ENCODE measurements around the gene MYLK. TPM values are rescaled to one million over a fixed set of nuclear protein-coding genes. Genes with fewer than 3 reads are reported as not detected.

MYLK gene
- total RNA-seq, 2 donors from 2014 or later: 1,187 to 1,887 TPM

- intact Hi-C loops (cut with DNase I): no loop called here
- DNase-seq (ENCODE audit: low spot score): no peak
These were observed 312.7 kb downstream of the MYLK start for GRCh38 chr3:123571264-123571972.

DNA sequence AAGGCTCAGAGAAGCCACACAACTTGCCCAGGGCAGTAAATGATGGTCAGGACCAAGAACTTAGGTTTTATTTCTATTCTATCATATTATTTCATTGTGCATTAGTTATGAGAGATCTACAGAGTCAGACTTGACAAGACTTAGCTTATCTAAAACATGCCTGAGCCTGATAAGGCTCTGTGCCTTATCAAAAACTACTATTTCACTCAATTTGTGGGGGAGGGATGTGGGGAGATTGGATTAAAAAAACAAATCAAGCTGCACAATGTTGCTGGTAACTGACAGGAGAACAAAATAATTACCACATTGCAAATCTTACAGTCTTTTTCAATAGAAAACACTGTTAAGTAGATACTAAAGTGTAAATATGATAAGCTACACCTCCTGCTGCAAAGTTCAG is 315.3 kb downstream of the MYLK start:
- DNase-seq (ENCODE audit: low spot score): no peak

DNA sequence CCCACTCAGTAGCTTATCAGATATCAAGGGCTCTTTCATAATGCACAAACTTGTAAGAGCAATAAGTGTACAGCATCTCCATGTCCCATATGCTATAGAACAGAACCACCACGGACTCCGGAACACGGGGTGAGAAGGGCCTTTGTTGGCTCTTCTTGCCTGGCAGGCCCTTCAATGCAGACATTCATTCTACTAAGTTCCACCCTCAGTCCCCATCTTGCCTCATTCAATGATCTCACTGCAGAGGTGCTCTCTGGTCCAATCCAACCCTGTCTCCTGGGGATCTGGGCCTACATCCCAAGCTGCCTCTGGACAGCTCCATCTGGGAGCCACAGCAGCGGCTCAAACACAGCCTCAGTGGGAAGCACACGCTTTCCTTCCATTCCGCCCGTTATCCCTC is 316.1 kb downstream of the MYLK start:
- DNase-seq (ENCODE audit: low spot score): no peak
- intact Hi-C loops (cut with DNase I): no loop called here

More for the DNA sequence above, 315.3 kb downstream of the MYLK start:
- intact Hi-C loops (cut with DNase I): no loop called here

DNA sequence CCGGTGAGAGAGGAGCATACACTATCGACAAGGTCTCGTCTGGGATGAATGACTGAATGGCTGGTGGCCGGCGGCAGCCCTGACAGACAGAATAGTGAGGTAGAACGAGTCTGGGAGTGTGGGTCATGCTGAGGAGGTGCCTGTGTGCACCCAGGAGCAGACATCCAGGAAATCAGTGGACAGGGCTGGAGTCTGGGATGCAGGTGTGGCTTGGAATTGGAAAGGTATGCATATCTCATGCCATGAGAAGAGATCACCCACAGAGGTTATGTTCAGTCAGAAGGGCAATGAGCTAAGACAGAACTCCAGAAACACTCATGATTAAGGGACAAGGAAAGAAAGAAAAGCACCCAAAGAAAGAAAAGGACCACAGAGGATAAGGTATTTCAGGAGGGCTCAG is 320.1 kb downstream of the MYLK start:
- intact Hi-C loops (cut with DNase I): no loop called here
- no peak for DNase-seq (ENCODE audit: low spot score)

DNA sequence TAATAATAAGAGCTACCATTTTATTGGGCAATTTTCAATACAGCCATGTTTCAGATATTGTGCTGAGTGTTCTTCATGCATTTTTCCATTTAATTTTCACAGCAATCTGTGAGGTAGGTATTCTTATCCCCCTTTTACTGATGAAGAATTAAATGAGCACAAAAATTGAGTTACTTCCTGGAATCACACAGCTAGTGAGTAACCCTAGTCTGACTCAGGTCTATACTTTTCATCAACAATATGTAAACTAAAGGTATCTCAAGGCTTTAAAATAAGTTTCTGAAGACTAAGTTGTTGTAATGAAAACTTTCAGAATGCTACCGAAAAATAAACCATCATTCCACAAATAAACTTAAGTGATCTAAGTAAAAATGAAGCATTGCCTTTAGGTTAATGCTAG is 321.6 kb downstream of the MYLK start:
- no peak for DNase-seq (ENCODE audit: low spot score)
- intact Hi-C loops (cut with DNase I): no loop called here

DNA sequence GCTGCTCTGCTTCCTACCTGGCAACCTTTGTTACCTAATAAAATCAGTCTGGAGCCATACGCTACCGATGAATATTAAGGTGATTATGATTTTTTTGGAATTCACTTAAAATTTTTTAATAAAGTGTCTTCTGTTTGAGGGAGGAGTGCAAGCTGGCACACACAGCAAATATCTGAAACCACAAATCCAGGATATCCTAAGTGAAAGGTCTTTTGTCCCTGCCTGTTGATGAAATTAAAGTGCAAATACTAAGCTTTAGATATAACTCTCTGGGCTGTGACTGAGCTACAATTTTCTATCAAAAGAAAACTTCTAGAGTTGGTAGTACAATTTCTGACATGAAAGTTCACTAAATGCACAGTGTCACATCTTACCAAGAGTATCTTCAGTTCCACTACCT is 322.9 kb downstream of the MYLK start:
- no peak for DNase-seq (ENCODE audit: low spot score)
- intact Hi-C loops (cut with DNase I): no loop called here

Other genes starting within 250 kb of the MYLK start
- gene CCDC14, start 76.9 kb upstream of the MYLK start, total RNA-seq: 10 to 100 TPM; 21.5 to 28.5 TPM
- not detected for gene ROPN1, start 107.8 kb upstream of the MYLK start, total RNA-seq
- gene KALRN, start 149.0 kb upstream of the MYLK start, total RNA-seq: 100 to 1,000 TPM in 1 of 2 donors, 10 to 100 TPM in 1; 63.2 to 118 TPM